HG02840 (cell line): Measurements from ENCODE around the gene MPL.

Experiments
- ATAC-seq: cut with Tn5 transposase; IDR thresholded peaks from one replicate; pipeline ENCODE4 v1.9.1; 2021; ENCODE audit warnings: mild to moderate bottlenecking, moderate library complexity, moderate number of reproducible peaks; ENCODE audit not compliant: unreplicated experiment, low FRiP score

MPL gene

GRCh38 chr1:43337588-43337987, at the start of gene MPL:
MPL (plus strand) TSS chr1:43337818; CDS start chr1:43337849, 31 bp downstream.
- ATAC-seq: no peak

GRCh38 chr1:43288058-43288784, 49.4 kb upstream of the MPL start:
- no peak for ATAC-seq

DNA sequence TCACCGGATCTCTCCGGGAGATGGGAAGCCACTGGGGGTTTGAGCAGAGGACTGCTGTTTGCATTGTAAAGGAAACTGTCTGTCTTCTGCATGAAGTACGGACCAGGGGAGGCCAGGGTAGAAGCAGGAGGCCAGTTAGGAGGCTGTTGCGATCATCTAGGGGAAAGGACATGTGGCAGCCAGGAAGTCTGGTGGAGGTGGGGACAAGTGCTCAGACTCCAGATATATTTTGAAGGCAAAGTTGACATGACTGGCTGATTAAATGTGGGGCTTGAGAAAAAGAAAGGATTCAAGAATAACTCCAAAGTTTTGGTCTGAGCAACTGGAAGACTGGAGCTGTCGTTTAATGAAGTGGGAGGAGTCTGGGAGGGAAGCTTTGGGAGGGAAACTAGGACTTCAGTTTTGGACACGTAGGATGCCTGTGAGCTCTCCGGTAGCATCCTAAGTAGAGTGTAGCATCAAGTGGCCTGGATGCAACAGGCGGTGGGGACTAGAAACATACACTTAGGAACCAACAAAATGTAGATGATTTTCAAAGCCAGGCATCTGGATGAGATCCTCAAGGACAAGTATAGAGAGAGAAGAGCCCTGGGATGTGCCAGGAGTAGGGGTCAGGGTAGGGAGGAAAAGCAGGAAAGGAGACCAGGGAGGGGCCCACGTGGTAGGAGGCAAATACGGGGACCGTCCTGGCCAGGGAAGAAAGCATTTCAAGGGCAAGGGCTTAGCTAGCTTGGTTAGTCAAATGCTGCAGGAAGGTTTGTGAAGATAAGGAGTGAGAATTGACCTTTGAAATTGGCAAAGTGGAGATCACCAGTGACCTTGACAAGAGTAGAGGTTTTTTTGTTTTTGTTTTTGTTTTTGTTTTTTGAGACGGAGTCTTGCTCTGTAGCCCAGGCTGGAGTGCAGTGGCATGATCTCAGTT, 48.6 kb upstream of the MPL start:
- ATAC-seq: no peak

- no peak for ATAC-seq
Measured at GRCh38 chr1:43292216-43292615, 45.4 kb upstream of the MPL start.

- no peak for ATAC-seq
Measured at GRCh38 chr1:43292679-43293078, 44.9 kb upstream of the MPL start.

DNA sequence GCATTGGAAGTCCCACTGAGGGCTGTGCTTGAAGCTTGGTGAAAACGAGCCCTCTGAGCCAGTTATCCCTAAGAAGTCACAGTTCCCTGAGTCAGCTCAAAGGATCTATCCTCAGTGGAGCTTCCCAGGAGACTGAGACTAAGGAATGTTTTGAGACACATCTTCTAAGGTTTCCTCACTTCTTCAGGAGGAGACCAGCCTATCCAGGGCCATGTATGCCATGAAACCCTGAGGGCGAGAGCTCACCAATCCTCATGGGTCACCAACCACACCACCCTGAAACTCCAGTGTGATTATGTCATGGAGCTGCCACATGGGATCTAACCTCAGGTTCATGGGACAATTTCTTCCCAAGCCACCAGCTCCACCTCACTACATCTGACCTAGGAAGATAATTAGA, 44.4 kb upstream of the MPL start:
- ATAC-seq: no peak

DNA sequence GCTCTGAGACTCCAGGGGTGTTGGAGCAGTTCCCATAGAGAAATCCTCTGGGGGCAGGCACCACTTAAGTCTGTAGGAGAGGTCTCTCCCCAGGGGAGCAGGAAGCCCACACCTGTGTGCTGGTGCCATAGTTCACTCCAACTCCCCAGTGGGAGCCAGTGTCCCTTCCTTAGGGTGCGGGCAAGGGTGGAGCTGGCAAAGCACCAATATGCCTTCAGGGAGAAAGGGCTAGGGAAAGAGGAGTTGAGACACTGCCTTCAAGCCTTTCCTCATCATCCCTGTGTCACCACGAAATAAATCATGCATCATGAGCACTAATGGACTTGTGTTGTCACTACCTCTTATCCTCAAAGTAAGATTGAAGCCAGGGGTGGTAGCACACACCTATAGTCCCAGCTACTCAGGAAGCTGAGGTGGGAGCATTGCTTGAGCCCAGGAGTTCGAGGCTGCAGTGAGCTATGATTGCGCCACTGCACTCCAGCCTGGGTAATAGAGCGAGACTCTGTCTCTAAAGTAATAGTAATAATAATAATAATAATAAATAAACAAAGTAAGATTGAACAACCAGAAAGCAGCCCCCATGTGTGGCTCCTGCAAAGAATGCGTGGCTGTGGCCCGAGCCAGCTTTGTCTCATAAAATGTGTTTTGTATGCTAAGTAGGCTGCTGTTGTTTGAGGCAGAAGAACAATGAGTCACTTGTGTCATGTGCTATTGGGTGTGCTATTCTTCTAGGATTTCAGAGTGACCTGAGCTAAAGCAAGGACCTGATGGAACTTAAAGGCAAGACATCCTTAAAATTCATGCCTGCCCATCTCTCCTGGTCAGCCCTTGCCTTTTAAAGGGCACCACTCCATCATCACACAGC, 43.5 kb upstream of the MPL start:
- ATAC-seq: no peak

DNA sequence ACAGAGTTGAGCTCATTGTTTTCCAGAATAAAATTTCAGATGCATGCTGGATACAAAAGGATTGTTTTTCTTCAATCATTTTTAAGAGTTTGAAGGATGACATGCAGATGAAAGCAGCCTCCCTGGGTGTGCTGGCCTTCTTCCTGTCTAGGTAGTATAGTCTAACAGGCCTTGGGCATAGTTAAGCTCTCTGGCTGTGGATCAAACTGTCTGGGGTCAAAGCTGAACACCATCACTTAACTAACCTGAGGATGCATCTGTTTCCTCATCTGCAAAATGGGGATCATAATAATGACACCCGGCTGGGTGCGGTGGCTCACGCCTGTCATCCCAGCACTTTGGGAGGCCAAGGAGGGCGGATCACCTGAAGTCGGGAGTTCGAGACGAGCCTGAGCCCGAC, 42.9 kb upstream of the MPL start:
- no peak for ATAC-seq

- ATAC-seq: no peak
Measured at GRCh38 chr1:43296207-43296606, 41.4 kb upstream of the MPL start.

DNA sequence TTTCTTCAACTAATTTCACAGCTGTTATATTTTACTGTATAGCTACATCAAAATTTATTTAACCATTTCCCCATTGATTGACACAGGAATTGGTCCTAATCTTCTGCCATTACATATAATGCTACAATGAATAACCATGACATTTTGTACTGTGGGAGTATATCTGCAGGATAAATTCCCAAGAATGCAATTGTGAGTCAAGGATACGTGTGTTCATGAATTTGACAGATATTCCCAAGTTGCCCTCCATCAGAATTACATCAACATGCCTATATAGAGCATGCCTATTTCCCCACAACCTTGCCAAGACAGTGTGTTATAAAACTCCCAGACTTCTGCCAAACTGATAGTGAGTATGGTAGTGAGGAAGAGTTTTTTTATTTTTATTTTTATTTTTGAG, 39.6 kb upstream of the MPL start:
- no peak for ATAC-seq

DNA sequence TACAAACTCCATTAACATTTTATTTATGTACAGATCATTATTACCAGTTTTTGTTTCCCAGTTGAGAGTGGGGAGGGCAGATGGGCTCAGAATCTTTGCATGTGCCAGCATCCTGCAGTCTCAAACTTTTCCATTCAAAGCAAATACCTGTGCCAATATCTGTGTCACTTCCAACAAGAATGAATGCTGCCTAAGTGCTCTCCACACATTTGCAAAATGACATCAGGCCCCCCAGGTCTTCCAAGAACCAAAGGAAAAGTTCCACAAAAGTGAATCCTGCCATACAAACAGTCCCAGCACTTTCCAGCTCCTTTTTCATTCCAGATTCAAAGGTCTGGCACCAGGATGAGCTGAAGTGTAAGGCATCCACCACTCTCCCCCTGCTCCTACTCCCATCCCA, 38.5 kb upstream of the MPL start:
- ATAC-seq: no peak

DNA sequence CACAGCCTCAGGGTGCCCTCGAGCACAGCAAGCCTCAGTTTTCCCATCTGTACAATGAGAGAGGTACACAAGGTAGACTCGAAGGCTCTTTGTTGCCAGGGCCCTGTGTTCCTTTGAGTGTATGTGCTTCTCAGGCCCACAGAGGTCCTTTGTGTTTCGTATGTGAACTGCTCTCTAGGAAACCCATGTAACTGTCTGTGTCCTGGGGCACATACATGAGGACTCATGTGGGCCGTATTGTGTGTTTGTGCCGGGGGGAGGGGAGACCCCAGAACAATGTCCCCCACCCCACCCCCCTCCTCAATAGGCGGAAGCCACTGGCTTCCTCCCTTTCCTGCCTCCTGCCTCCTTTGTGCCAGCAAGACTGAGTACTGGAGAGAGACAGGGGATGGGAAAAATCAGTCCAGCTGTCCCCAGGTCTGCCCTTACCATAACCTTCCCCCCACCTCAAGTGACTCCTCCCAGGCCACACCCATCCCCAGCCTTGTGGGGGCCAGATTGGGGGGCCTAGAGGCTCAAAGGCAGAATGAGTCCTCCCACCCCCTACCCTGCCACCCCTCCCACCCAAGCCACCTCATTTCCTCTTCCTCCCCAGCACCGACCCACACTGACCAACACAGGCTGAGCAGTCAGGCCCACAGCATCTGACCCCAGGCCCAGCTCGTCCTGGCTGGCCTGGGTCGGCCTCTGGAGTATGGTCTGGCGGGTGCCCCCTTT, 37.1 kb upstream of the MPL start, which contains the start of gene TIE1:
Gene TIE1, plus strand, starts transcription at position 605 of the 717 bp plus-strand sequence. Its CDS starts 90 bp downstream, at position 695.
- no peak for ATAC-seq

GRCh38 chr1:43302201-43302600, 35.4 kb upstream of the MPL start:
- ATAC-seq: no peak

- no peak for ATAC-seq
Measured at GRCh38 chr1:43302721-43303470, 34.7 kb upstream of the MPL start.

GRCh38 chr1:43303471-43304313, 33.9 kb upstream of the MPL start:
- ATAC-seq: no peak

DNA sequence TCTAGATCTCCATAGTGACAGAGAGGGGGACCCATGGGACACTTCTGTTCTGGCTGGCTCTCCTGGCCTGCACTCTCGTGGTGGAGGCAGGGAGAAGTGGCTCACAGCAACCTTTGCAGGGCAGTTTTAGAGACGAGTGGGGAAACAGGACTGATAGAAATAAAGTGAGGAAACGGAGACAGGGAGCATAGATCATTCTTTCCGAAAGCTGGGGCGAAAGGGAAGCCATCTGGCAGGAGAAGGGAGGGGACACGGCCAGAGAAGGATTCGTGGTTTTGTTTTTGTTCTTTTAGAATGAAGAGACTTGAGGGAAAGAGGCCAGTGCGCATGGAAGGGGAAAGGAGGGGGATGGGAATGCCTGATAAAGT, 33.3 kb upstream of the MPL start:
- no peak for ATAC-seq

GRCh38 chr1:43304771-43305300, 32.8 kb upstream of the MPL start:
- no peak for ATAC-seq

DNA sequence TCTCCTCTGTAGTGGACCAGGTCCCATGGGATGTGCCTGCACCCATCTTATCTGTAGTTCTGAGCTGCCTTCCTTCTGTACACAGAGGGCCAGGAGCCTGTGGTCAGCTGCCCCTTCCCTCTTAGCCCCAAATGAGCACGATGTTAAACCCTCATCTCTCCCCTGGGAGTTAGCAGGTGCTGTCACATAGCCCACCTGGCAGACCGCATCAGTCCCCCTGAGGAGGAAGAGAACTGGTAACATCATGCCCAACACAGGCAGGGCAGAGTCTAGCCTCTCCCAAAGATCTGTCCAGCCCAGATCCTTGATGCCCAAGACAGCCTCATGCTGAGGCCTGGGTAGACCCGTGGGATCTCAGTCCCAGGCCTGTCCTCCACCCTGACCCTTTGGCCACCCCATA, 32.2 kb upstream of the MPL start:
- no peak for ATAC-seq
